HG03378 (cell line): ENCODE measurements around the gene FNBP1L.
"Not testable (repeated sequence)": the region's sequence is repeated elsewhere in the genome, so short reads cannot be mapped to it uniquely, and the experiment has no call there.

Source experiments
- ATAC-seq: cut with Tn5 transposase; IDR thresholded peaks from one replicate; pipeline ENCODE4 v1.9.1; 2021; ENCODE audit warnings: mild to moderate bottlenecking, moderate library complexity; ENCODE audit not compliant: unreplicated experiment

The FNBP1L gene

GRCh38 chr1:93526431-93526830 is 78.5 kb downstream of the FNBP1L start:
- ATAC-seq: no peak

DNA sequence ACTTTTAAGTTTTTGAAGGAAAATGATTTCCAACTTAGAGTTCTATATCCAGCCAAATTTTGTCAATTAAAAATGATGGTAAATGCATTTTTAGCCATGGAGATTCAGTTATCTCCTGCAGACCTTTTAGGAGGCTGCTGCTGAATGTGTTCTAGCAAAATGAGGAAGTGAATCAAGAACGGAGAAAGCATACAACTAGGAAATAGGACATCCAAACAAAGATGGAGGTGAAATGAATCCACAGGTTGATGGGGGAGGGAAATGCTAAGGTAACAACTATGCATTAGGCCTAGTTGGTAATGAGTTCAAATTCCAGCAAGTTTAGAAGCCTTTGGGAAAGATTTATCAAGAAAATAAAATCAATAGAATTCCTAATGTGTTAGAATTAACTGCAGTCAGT is 80.5 kb downstream of the FNBP1L start:
- no peak for ATAC-seq

- ATAC-seq: no peak
Observed at GRCh38 chr1:93531193-93531592, 83.3 kb downstream of the FNBP1L start.

- ATAC-seq: no peak
Observed at GRCh38 chr1:93532780-93533378, 85.0 kb downstream of the FNBP1L start.

DNA sequence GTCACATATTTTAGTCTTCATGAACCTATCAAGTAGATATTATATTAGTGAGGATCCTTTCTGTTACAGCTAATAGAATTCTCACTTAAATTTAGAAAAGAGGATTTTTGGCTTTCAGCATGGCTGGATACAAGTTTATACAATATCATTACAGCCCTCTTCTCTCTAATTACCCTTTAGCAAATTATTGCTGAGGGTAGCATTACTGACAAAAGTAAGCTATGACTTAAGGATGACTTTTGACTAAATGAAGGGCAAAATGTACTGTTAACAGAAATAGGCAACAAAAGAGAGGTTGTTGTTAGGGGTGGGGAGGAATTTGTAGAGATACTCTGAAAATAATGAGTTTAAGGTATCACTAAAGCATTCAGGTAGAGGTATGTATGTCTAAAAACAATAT is 85.8 kb downstream of the FNBP1L start:
- ATAC-seq: no peak

- ATAC-seq: no peak
Observed at GRCh38 chr1:93537396-93537795, 89.5 kb downstream of the FNBP1L start.

GRCh38 chr1:93537924-93538323 is 90.0 kb downstream of the FNBP1L start:
- ATAC-seq: no peak

- ATAC-seq: no peak
Observed at GRCh38 chr1:93541045-93541444, 93.1 kb downstream of the FNBP1L start.

GRCh38 chr1:93542398-93542797 is 94.5 kb downstream of the FNBP1L start:
- no peak for ATAC-seq

GRCh38 chr1:93546162-93546863 is 98.4 kb downstream of the FNBP1L start:
- ATAC-seq: no peak

- no peak for ATAC-seq
Observed at GRCh38 chr1:93549131-93549530, 101.2 kb downstream of the FNBP1L start.

DNA sequence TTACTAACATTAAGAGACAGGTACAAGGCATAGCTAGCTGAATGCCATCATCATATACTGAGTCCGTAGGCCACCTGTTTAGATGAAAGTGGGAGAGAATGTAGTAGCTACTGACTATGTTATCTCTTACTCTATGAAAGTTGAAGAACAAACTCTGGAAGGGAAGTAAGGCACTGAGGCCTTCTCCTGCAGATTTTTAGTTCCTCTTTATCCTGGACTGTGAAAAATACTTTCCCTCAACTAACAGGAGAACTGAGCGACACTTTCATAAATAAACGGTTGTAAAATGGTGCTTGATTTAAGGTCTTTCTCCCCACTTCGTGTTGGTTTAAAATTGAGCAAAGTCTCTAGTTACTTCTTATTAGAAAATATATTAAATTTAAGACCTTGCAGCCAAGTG is 101.9 kb downstream of the FNBP1L start:
- ATAC-seq: no peak

GRCh38 chr1:93552741-93553455 is 105.0 kb downstream of the FNBP1L start:
- ATAC-seq: no peak

DNA sequence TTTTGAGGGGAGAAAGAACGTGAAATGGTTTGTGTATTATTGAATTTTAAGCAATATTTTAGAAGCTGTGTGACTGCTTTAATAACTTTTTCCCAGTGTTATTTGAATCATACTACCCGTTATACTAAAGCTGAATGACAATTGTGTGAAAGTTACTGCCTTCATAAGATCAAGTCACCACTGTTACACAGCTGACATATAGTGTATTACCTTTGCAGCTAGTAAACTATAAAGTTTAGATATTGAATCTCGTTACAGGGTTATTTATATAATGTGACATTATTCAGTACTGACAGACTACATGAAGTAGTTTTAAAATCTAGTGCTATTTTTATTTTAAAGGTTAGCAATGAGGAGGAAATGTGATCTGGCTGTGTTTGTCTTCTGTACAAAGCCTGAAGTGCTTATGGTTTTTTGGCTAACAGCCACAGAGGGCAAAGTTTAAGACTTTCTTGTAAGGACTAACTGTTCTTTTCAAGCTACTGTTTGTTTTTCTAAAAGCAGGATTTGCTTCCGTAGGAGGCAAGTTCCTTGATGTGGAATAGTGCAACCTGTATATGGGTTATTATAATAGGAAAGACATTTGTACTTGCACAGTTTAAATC is 106.1 kb downstream of the FNBP1L start:
- not testable (repeated sequence) for ATAC-seq

- no peak for ATAC-seq
Observed at GRCh38 chr1:93554883-93555872, 107.3 kb downstream of the FNBP1L start.

- ATAC-seq: no peak
Observed at GRCh38 chr1:93556291-93556690, 108.4 kb downstream of the FNBP1L start.

- no peak for ATAC-seq
Observed at GRCh38 chr1:93559045-93559444, 111.1 kb downstream of the FNBP1L start.

DNA sequence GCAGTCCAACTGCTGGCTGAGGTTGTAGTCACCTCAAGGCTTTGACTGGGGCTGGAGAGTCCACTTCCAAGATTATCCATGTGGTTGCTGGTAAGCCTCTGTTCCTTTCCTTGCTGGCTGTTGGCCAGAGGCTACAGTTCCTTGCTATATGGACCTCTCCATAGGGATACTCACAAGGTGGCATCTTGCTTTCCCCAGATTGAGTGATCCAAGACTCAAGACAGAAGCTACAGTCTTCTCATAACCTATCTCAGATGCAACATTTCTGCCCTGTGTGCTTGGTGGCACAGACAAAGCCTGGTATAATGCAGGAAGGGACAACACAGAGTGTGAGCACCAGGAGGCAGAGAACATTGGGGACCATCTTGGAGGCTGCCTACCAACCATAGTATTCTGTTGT is 111.8 kb downstream of the FNBP1L start:
- ATAC-seq: no peak

- no peak for ATAC-seq
Observed at GRCh38 chr1:93565496-93566206, 117.7 kb downstream of the FNBP1L start.

GRCh38 chr1:93566227-93566626 is 118.3 kb downstream of the FNBP1L start:
- ATAC-seq: no peak
